Diencephalon (tissue), 1 donor: ENCODE measurements around the gene SAP30. TPM values are rescaled to one million over a fixed set of nuclear protein-coding genes. Genes with fewer than 3 reads are reported as not detected.

Experiments
- total RNA-seq: library from RNA; depleted of rRNA; stranded (reverse); fragments of >200 nt; gene quantifications from one replicate; pipeline ENCODE4 v1.2.3, GENCODE V29; 2014

SAP30 gene, protein sequence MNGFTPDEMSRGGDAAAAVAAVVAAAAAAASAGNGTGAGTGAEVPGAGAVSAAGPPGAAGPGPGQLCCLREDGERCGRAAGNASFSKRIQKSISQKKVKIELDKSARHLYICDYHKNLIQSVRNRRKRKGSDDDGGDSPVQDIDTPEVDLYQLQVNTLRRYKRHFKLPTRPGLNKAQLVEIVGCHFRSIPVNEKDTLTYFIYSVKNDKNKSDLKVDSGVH
- 17.5 TPM for total RNA-seq

GRCh38 chr4:173370477-173371291 lies at the start of gene SAP30:
SAP30 (plus strand) TSS chr4:173370954; CDS start chr4:173371183, 229 bp downstream.

DNA sequence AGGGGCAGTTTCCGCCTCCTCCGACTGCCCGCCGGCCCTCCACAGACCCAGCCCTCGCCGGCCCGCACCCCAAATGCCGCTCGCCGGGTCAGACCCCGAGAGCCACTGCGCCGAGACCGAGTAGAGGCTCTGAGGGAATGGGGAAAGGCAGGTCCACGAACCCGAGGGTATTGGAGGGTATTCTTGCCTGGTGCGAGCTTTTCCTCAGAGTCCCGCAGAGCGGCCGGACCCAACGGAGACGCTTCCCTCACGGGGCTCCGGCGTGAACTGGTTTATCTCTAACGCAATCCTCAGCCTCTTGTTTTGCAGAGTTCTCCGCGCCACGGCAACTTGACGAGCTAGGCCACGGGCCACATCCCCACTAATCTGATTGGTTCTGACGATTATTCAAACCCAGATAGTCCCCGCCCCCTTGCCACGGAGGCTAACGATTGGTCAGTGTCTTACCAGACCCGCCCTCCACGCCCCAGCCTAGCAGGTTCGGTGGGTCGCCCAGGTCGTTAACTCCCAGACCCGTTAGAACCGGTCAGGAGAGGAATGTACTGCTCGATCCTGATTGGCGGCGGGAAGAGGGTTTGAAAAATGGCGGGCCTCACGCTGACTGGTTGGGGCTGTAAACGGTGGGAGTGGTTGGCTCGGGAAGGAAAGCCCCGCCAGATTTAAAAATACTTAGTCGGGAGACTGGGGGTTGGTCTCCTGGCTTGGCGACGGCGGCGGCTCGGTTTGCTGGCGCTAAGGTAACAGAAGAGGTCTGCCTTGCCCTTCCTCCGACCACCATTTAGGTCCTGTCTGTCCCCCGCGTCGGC lies 36.5 kb upstream of the SAP30 start, which contains the start of gene HMGB2:
Gene HMGB2, minus strand, starts transcription at position 274 of the 806 bp plus-strand sequence. CDS start 709 bp downstream, outside the sequence.

GRCh38 chr4:173398779-173399415 lies 28.1 kb downstream of the SAP30 start, which contains the start of gene SCRG1:
SCRG1 (minus strand) TSS chr4:173399116; CDS start chr4:173391414, 7,702 bp downstream.

Other genes with a start within 250 kb of the SAP30 start
- 23.8 TPM for gene GALNT7, start 202.1 kb upstream of the SAP30 start, total RNA-seq
- 42.2 TPM for gene HMGB2, start 36.6 kb upstream of the SAP30 start, total RNA-seq
- 7.2 TPM for gene SCRG1, start 28.2 kb downstream of the SAP30 start, total RNA-seq
- not detected for gene HAND2, start 159.3 kb downstream of the SAP30 start, total RNA-seq